Measurements from ENCODE around the gene KCTD11.

DNA sequence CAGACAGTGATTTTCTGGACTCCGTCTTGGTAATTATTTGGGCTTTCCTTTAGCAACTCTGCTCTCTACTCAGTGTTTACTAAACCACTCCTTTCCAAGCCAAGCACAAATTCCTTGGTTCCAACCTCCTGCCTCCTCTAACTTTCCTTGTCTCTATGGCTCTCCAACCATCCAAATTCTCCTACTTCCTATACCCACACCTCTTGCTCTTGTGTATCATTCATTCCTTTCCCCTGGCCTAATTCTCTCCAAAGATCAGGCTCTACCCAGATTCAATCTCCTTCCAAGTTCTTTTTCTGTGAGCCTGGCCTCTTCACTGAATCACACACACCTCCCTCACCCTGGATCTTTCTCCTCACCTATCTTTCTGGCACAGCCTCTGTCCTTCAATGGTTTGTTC is 24.0 kb upstream of the KCTD11 start:
- TF ChIP-seq, protein P1, sequence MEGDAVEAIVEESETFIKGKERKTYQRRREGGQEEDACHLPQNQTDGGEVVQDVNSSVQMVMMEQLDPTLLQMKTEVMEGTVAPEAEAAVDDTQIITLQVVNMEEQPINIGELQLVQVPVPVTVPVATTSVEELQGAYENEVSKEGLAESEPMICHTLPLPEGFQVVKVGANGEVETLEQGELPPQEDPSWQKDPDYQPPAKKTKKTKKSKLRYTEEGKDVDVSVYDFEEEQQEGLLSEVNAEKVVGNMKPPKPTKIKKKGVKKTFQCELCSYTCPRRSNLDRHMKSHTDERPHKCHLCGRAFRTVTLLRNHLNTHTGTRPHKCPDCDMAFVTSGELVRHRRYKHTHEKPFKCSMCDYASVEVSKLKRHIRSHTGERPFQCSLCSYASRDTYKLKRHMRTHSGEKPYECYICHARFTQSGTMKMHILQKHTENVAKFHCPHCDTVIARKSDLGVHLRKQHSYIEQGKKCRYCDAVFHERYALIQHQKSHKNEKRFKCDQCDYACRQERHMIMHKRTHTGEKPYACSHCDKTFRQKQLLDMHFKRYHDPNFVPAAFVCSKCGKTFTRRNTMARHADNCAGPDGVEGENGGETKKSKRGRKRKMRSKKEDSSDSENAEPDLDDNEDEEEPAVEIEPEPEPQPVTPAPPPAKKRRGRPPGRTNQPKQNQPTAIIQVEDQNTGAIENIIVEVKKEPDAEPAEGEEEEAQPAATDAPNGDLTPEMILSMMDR (IDR thresholded peaks at IDR 0.05), result no peak
- TF ChIP-seq EP300 (IDR thresholded peaks at IDR 0.05) (no peak), POLR2A (IDR thresholded peaks at IDR 0.05) (no peak)
